Hypothalamus (tissue), 51 donors: Measurements from ENCODE around the gene DEPDC5.

ENCODE experiments used
- DNase-seq, 51 donors: peaks; one replicate each; lab custom pipeline; 2025; lab: John Stamatoyannopoulos, UW

Gene DEPDC5

DNA sequence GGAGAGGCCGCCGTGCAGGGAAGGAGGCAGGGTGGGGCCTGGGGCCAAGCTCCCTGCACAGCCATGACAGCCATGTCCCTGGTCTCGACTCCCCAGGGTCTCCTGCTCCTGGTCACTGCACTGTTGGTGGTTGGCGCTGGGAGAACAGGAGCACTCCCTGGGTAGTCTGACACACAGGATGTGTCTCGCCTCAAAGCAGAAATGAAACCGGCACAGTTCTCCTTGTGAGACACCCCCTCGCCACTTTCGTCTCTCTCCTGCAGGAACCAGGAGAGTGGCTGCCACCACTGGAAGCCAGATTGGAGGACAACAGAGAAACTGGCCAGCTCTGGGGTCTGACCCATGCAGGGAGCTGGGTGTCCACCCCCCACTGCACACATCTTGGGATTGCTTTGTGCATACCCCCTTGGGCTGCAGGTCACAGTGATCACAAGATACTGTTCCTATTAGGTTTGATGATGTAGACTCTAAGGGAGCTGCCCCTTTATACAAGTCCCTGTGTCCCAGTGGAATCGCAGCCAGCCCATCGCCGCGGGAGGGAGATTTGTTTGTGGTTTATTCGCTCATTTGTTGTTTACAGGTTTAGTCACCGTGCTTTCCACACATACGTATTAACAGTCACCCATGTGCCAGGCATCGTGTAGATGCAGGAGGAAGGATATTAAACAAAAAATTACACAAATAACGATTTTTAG is 163.6 kb downstream of the DEPDC5 start:
- DNase-seq = peak in 12 of 51 donors; percentile 5 to 41 (median 18)

DNA sequence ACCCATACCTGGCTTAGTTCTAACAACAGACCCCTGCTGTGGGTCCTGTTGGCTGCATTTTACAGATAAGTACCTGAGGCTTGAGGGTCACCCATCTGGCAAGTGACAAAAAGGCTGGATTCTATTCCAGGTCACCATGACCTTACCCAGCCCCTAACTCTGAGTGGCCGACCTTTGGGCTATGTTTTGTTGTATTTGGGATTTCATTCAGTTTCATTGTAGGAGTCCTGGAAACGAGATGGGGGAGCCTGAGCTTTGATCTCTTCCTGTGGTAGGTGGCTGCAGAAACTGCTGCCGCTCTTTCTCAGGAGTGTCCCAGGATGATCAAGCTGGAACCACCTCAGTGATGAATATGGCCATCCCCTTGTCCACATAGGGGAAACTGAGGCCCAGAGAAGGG is 165.9 kb downstream of the DEPDC5 start:
- DNase-seq = no peak

DNA sequence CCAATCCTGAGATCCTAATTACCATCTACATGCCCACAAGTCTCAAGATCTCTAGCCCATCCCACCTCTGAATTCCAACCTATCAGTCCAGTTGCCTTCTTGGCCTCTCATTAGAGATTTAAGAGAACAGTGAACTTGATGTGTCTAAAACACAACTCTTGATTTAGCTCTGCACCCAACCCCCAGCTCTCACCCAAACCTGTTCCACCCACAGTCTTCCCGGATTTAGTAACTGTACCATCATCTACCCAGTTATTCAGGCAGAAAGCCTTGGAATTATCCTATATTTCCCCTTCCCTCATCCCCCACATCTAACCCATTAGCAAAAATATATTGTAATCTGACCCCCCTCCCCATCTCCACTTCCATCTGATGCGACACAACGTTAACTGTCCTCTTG is 166.5 kb downstream of the DEPDC5 start:
- no peak for DNase-seq

DNA sequence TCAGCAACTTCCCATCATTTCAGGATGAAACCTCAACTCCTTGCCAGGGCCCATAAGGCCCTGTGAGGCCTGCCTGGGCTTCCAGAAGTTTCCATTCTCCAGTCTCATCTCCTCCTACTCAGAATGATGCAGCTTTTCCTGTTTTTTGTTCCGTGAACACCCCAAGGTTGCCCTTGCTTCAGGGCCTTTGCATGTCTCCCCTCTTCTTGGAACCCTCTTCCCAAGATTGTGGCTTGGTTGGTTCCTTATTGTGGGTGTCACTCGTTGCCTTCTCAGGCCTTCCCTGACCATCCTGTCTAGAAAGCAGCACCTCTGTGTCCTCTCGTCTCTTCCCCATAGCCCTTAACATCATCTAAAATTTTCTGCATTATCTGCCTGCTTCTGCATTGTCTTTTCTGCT is 167.3 kb downstream of the DEPDC5 start:
- DNase-seq = no peak

DNA sequence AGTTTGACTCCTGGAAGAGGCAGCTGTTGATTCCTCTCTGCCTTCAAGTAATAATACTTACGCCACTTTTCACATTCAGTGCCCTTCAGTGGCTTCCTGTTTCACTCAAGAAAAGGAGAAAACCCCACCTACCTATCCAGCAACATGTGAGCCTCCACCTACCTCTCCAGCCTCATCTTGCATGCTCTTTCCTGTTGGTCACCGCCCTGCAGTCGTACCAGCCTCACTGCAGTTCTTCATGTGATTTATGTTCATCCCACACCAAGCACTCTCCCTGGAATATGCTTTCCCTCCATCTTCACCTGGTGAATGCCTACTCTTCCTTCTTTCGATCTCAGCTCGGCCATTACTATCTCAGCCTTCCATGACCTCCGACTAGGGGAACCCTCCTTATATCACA is 168.7 kb downstream of the DEPDC5 start:
- DNase-seq = no peak

DNA sequence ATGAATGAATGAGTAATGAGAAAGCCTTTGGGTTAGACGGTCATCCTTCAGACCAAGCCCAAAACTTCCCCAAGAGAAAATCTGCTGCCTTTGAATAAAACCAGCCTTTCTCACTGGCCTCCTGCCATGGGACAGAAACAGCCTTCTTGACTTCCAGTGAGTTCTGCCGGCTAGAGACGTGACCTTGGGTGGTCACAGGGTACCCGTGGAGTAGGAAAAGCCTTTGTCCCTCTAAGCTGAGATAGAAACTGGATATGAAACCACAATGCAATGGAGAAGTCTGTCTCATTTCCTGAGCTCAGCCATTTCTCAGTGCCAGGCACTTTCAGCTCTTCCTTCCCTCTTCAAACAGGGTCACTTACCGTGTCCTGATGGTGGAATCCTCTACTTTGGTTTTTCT is 169.3 kb downstream of the DEPDC5 start:
- DNase-seq = peak in 14 of 51 donors; percentile 9 to 36 (median 18)

DNA sequence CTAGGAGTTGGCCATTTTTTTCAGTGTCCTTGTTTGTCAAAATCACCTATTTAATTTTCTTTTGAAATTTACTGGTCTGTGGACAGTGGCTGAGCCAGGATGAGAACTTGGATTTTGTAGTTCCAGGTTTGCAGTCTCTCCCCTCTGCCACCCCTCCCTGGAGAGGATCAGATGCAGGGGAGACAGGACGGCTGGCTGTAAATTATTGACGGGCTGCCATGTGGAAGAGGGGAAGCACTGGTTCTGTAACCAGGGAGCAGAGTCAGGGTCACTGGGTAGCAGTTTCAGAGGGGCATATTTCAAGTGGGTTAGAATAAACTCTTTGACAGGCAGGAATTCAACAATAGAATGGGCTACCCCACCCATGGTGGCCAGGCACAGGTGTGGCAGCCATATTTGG is 169.9 kb downstream of the DEPDC5 start:
- no peak for DNase-seq

DNA sequence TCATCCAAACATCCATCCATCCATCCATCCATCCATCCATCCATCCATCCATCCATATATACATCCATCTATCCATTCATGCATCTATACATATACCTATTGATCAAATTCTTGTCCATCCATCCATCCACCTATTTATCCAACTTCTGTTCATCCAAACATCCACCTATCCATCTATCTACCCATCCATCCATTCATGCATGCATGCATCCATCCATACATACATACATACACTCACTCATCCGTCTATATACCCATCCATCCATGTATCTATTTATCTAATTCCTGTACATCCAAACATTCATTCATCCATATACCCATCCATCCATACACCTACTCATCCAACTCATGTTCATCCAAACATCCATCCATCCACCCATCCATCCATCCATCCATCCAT is 171.2 kb downstream of the DEPDC5 start:
- DNase-seq = no peak

DNA sequence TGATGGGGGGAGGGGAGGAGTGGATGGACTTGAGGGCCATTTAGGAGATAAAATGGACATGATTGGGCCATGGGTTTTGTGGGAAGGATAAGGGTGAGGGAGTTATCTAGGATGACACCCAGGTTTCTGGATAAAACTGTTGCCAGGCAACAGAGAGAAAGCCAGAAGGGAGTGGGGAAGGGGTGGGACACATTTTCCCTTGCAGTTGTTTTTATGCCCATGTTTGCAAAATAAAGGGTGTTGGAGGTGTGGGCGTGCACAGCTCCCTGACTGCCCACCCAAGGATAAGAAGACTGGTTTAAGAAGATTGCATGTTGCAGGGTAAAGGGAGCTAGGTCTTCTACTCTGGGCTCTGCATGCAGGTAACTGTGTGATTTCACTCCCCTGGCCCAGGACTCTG is 172.2 kb downstream of the DEPDC5 start:
- DNase-seq = peak in 1 of 51 donors; percentile 51

DNA sequence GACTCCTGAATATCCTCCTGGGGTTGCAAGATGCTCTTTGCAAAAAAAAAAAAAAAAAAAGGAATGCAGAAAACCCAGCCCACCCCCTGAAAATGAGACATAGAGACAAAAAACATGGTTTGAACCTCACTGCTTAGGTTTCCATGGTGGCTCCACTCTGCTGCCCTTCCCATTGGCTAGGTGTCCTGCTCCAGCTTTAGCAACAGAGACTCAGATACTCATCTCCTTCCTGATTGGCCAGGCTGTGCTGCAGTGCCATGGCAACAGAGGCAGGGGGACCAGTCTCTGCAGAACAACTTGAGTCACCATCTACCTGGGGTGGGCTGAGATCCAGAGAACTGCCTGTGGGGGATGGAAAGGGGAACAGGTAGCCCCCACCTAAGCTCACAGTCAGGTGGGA is 173.2 kb downstream of the DEPDC5 start:
- DNase-seq = peak in 33 of 51 donors; percentile 13 to 88 (median 41)

DNA sequence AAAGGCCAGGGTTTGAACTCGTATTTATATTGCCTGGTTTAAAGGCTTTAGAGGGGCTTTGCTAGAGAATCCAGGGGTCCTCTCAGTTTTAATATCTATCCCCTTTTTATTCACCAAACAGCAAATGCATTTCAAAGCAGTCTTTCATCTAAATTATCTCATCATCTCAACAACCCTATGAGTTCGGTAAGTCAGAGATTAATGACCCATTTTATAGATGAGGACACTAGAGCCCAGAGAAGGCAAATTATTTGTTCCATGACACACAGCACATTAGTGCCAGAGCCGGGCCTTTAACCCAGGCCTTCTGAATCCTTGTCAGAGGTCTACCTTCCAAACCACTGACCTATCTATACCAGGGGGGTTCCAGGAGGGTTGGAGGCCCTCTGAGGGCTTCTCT is 173.7 kb downstream of the DEPDC5 start:
- no peak for DNase-seq

DNA sequence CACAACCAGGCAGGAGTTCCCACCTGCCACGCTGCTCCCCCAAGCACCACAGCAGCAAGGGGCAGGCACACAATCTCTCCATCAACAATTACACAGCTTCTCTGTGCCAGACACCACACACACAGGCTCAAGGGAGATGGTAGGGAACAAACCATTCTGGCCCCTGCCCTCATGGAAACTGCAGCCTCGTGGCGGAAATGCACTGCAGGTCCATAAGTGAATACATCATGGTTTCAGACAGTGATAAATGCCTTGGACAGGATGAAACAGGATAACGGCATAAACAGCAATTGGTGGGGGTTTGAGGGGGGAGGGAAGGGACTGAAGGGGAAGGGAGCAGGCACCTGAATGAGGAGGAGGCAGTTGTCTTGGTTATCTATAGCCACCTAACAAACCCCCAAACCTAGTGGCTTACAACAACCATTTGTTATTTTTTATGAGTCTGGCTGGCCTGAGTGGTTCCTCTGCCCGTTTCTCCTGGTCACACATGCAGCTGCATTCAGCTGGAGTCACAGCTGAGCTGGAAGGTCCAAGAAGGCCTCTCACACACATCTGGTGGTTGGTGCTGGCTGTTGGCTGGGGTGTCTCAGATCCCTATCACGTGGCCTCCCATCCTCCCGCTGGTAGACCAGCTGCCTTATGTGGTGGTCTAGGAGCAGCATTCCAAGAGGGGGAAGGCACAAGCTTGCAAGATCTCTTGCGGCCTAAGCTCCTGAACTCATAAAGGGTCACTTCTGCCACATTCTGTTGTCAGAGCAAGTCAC is 175.5 kb downstream of the DEPDC5 start:
- DNase-seq = peak in 12 of 51 donors; percentile 11 to 49 (median 26)

DNA sequence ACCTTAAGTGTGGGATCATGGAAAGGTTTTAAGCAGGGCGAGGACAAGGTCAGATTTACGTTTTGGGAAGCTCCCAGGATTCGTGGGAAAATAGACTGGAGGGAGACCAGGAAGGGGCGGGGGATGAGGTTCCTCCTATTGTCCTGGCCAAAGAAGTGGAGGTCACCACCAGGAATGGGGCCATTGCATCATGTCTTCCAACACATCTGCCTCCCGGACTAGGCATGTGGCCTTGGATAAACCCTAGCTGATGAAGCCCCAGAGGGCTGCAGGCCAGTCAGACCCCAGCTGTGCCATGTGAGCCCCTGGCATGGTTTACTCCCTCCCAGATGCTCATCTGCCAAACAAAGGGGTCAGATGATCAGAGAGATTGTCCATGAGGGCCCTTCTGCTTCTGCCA is 179.0 kb downstream of the DEPDC5 start:
- no peak for DNase-seq

DNA sequence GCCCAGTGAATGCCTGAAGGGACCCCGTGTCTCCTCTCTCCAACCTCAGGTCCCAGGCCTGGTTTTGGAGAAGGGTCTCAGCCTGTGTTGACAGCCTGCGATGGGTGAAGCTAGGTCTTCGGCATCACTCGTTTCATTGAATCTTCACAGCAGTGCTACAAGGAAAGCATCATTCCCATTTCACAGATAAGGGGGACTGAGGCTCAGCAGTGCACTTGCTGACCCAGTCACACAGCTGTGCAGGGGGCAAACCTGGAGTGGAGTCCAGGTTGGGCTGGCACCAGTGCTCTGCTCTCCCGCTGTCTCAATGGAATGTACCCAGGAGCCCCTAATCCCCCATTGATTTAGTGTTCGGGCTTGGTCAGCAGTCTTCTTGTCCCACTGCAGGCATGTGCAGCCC is 179.6 kb downstream of the DEPDC5 start:
- no peak for DNase-seq

DNA sequence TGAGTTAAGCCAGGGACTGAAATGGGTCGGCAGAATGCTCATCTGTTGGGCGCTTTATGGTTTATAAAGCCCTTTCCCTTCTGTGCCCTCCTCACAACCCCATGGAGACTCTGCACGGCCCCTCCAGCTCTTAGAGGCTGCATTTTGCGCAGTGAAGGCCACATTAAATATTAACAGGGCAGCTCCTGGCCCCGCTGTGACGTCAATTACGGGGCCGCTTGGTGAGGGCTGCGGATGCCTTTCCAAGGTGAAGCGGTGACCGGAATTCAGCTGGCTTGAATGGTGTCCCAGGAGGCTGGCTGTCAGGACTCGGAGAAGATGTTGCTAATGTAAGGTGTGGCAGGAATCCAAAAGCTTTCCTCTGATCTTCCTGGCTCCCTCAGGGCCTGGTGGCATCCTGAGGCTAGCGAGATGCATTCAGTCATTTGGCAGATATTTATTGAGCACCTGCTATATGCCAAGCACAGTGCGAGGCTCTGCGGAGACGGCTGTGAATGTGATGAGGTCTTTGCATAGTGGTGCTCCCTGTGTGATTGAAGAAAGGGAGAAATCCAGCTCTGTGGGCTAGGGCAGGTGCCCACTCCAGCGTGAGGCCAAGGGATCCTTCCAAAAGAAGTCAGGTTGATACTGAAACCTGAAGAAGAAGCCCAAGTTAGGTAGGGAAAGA is 180.1 kb downstream of the DEPDC5 start:
- no peak for DNase-seq

DNA sequence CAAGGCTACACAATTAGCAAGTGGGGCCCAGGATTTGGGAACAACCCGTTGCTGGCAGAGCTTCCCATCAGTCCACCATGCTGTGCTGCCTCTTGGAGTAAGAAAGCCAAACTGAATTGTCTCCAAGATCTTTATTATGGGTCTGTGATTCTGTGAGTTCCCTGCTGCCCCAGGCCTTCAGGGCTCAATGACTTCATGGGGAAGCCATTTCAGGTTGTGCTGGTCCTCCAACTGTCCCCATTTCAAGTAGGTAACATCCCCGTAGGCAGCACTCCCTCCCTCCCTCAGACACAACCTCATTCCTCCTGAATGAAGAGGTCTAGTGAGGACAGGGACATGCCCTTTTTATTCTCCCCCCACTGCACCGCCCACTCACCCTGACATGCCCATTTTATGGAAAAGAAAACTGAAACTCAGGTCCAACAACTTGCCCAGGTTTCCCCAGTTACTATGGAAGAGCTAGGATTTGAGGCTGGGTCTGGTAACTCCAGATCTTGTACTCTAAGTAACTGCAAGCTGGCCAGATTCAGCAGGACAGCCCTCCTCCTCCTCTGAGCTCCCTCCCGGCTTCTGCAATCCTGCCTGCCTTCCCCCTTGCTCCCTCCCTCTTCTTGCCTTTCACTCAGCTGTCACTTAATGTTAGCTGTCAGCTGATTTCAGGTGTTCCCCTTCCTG is 182.3 kb downstream of the DEPDC5 start:
- DNase-seq = no peak

DNA sequence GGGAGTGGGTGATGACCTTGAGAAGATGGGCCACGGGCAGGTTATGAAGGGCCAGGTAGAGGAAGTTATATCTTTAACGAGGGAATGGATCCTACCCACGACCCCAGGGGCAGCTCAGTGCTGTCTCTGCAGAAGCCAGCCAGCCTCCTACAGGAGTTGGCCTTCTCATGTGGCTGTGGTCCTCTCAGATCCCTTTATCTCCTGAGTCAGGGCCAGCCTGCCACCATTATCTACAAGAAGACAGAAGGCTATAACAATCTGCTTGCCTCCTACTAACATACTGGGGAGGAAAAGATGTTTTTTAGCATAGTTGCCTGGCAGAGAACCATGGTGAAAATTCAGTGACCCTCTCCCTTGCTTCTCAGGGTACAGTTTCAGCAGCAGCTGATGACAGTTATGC is 183.5 kb downstream of the DEPDC5 start:
- DNase-seq = no peak

DNA sequence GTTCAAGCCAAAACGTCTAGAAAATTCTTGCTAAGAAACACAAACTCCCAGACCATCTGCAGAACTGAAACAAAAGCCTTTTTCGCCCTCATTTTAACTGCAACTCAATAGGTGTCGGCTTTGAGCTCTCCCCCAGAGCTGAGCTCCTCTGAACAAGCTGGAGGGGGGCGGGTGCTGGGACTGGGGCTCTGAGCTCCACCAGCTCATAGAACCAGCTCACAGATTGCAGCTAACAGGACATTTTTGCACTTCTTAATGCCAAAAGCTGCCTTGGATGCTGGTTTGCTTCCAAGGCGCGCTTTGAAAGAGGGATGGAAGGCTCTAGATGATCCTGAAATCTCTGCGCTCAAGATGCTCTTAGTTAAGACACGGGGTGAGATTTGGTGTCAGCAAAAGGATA is 184.5 kb downstream of the DEPDC5 start:
- DNase-seq = peak in 1 of 51 donors; percentile 27

DNA sequence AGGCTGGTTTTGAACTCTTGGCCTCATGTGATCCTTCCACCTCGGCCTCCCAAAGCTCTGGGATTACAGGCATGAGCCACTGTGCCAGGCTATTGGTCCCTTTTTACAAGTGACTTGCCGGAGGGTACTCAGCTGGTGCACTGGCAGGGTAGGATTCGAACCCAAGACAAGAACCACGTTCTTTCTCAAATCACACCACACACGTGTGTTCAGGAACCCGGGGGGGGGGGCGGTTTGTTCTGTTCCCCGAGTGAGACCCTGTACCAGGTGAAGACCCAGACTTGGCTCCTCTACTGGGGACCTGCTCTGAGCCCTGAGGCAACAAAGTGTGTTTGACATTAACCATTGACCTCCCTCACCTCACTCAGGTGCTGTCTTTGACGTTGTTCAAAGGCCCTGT is 186.7 kb downstream of the DEPDC5 start:
- no peak for DNase-seq

DNA sequence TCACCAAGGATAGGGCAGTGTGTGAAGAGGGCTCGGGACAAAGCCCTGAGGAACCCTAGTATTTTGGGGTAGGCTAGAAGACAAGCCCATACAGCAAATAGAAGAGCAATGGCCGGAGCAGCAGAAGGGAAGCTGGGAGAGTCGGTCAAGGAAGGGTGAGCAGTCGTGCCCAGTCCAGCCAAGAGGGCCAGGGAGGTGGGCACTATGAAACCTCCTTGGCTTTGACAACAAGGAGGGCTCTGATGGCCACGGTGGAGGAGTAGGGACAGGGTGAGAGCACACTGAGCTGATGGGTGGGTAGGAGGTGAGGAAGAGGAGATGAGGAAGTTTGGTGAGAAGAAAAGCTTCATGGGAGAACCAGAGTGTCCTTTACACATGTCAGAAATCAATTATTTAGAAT is 188.3 kb downstream of the DEPDC5 start:
- DNase-seq = no peak
